Glutamatergic neuron (in vitro differentiated cells): Measurements from ENCODE around the gene SLC19A2. TPM values are rescaled to one million over a fixed set of nuclear protein-coding genes. Genes with fewer than 3 reads are reported as not detected.

ENCODE experiments used
- DNase-seq: peaks from one replicate; pipeline ENCODE4 v3.0.0; 2022
- H3K27ac Mint-ChIP-seq: one replicate; pipeline ENCODE4 v1.8.0; 2020; ENCODE audit warnings: mild to moderate bottlenecking, mixed read lengths, inconsistent platforms; ENCODE audit not compliant: unreplicated experiment
- H3K27me3 Mint-ChIP-seq: one replicate; pipeline ENCODE4 v1.8.0; 2020; ENCODE audit warnings: mild to moderate bottlenecking, moderate library complexity, mixed read lengths, inconsistent platforms; ENCODE audit not compliant: unreplicated experiment
- H3K36me3 Mint-ChIP-seq: one replicate; pipeline ENCODE4 v1.8.0; 2020; ENCODE audit warnings: mild to moderate bottlenecking, mixed read lengths, inconsistent platforms; ENCODE audit not compliant: unreplicated experiment
- H3K4me1 Mint-ChIP-seq: one replicate; pipeline ENCODE4 v1.8.0; 2020; ENCODE audit warnings: mild to moderate bottlenecking, low read depth, mixed read lengths, inconsistent platforms; ENCODE audit not compliant: unreplicated experiment
- H3K4me3 Mint-ChIP-seq: one replicate; pipeline ENCODE4 v1.8.0; 2020; ENCODE audit warnings: mild to moderate bottlenecking, mixed read lengths, inconsistent platforms; ENCODE audit not compliant: unreplicated experiment
- H3K9me3 Mint-ChIP-seq: one replicate; pipeline ENCODE4 v1.8.0; 2020; ENCODE audit warnings: mild to moderate bottlenecking, moderate library complexity, mixed read lengths, inconsistent platforms; ENCODE audit not compliant: unreplicated experiment
- CTCF ChIP-seq: fragments of 200-600 bp; sonication (generic); IDR thresholded peaks from one replicate; pipeline ENCODE4 v1.5.0; 2021; ENCODE audit not compliant: partially characterized antibody, unreplicated experiment
- total RNA-seq: library from RNA; stranded (reverse); fragmentation: NEBNext Ultra II Directional; extraction: Animal tissue kit (Norgen Biotek cat#: 25700); gene quantifications from one replicate; pipeline ENCODE4 v1.2.1, GENCODE V29; 2021; ENCODE audit not compliant: unreplicated experiment

Gene SLC19A2
- total RNA-seq, 1 donor from 2014 or later = 12.8 TPM

- H3K27me3 Mint-ChIP-seq = peaks cover 2% of the 10 kb centered on the region
- DNase-seq = no peak
- TF ChIP-seq CTCF = no peak
- H3K9me3 Mint-ChIP-seq = no peaks in the 10 kb centered on the region
- no peak overlapping the region for H3K27ac Mint-ChIP-seq
- no peak overlapping the region for H3K4me3 Mint-ChIP-seq
- H3K4me1 Mint-ChIP-seq = no peaks in the 10 kb centered on the region
- H3K36me3 Mint-ChIP-seq = no peaks in the 10 kb centered on the region
These were observed 29.0 kb upstream of the SLC19A2 start for GRCh38 chr1:169514566-169515270.

- H3K27me3 Mint-ChIP-seq = peaks cover under 1% of the 10 kb centered on the region
- TF ChIP-seq CTCF = no peak
- no peak overlapping the region for H3K27ac Mint-ChIP-seq
- no peaks in the 10 kb centered on the region for H3K4me1 Mint-ChIP-seq
- DNase-seq = no peak
- no peak overlapping the region for H3K4me3 Mint-ChIP-seq
- H3K9me3 Mint-ChIP-seq = no peaks in the 10 kb centered on the region
- no peaks in the 10 kb centered on the region for H3K36me3 Mint-ChIP-seq
These were observed 27.5 kb upstream of the SLC19A2 start for GRCh38 chr1:169513208-169513607.

GRCh38 chr1:169511316-169512005 is 25.7 kb upstream of the SLC19A2 start:
- H3K9me3 Mint-ChIP-seq = no peaks in the 10 kb centered on the region
- H3K27ac Mint-ChIP-seq = no peak overlapping the region
- no peaks in the 10 kb centered on the region for H3K4me1 Mint-ChIP-seq
- H3K4me3 Mint-ChIP-seq = no peak overlapping the region
- TF ChIP-seq CTCF = no peak
- no peaks in the 10 kb centered on the region for H3K27me3 Mint-ChIP-seq
- no peak for DNase-seq
- H3K36me3 Mint-ChIP-seq = no peaks in the 10 kb centered on the region

- Mint-ChIP-seq H3K9me3 (no peaks in the 10 kb centered on the region), H3K36me3 (no peaks in the 10 kb centered on the region), H3K27me3 (no peaks in the 10 kb centered on the region), H3K4me3 (no peak overlapping the region), H3K27ac (no peak overlapping the region), H3K4me1 (no peaks in the 10 kb centered on the region)
- TF ChIP-seq CTCF = no peak
- no peak for DNase-seq
These were observed 24.3 kb upstream of the SLC19A2 start for GRCh38 chr1:169510060-169510459.

GRCh38 chr1:169509354-169509753 is 23.6 kb upstream of the SLC19A2 start:
- TF ChIP-seq CTCF = no peak
- no peaks in the 10 kb centered on the region for H3K9me3 Mint-ChIP-seq
- no peaks in the 10 kb centered on the region for H3K36me3 Mint-ChIP-seq
- no peak overlapping the region for H3K4me3 Mint-ChIP-seq
- no peak for DNase-seq
- no peaks in the 10 kb centered on the region for H3K27me3 Mint-ChIP-seq
- H3K27ac Mint-ChIP-seq = no peak overlapping the region
- H3K4me1 Mint-ChIP-seq = no peaks in the 10 kb centered on the region
